A673 (cell line): ENCODE data around the gene TAS1R2.

ENCODE experiments used
- EZH2 ChIP-seq: fragments of 200-600 bp; sonication (generic); IDR thresholded peaks from 2 replicates; pipeline ENCODE4 v1.6.1; 2017; ENCODE audit warnings: borderline replicate concordance, low read depth, mild to moderate bottlenecking, mixed read lengths, antibody characterized with exemption, low read length; ENCODE audit not compliant: poor library complexity, severe bottlenecking
- TF ChIP-seq, protein P1 (sequence below): fragments of 300-800, 200-600 bp; sonication (generic); conservative IDR thresholded peaks from 2 replicates; pipeline ENCODE4 v1.5.1; 2017; ENCODE audit warnings: low read depth, mild to moderate bottlenecking, antibody characterized with exemption, low read length, moderate library complexity, mixed read lengths

GRCh38 chr1:18898567-18898966, 39.1 kb upstream of the TAS1R2 start:
- TF ChIP-seq, protein P1, sequence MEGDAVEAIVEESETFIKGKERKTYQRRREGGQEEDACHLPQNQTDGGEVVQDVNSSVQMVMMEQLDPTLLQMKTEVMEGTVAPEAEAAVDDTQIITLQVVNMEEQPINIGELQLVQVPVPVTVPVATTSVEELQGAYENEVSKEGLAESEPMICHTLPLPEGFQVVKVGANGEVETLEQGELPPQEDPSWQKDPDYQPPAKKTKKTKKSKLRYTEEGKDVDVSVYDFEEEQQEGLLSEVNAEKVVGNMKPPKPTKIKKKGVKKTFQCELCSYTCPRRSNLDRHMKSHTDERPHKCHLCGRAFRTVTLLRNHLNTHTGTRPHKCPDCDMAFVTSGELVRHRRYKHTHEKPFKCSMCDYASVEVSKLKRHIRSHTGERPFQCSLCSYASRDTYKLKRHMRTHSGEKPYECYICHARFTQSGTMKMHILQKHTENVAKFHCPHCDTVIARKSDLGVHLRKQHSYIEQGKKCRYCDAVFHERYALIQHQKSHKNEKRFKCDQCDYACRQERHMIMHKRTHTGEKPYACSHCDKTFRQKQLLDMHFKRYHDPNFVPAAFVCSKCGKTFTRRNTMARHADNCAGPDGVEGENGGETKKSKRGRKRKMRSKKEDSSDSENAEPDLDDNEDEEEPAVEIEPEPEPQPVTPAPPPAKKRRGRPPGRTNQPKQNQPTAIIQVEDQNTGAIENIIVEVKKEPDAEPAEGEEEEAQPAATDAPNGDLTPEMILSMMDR: no peak
- TF ChIP-seq EZH2: no peak
